ENCODE results near the gene MAML3. TPM values are rescaled to one million over a fixed set of nuclear protein-coding genes. Genes with fewer than 3 reads are reported as not detected.

The MAML3 gene
- total RNA-seq, 1 donor from 2014 or later: 59.4 TPM

DNA sequence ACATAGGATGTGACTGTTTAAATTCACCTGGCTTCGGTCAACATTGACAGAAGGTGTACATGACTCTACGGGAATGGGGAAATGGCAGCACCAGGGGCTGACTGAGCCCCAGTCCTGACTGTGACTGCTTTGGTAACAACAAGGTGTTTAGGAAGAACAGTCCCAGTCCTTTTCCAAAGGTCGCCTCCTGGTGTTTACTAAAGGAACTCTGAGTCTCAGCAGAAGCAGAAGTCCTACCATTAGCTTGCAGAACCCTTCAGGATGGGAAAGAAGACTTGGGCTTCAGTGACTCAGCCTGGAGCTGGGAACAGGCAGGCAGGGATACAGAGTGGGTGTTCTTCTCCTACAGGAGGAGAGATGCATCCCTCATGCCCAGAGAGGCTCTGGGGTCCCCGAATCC, 385.1 kb downstream of the MAML3 start:
- TF ChIP-seq, protein P1, sequence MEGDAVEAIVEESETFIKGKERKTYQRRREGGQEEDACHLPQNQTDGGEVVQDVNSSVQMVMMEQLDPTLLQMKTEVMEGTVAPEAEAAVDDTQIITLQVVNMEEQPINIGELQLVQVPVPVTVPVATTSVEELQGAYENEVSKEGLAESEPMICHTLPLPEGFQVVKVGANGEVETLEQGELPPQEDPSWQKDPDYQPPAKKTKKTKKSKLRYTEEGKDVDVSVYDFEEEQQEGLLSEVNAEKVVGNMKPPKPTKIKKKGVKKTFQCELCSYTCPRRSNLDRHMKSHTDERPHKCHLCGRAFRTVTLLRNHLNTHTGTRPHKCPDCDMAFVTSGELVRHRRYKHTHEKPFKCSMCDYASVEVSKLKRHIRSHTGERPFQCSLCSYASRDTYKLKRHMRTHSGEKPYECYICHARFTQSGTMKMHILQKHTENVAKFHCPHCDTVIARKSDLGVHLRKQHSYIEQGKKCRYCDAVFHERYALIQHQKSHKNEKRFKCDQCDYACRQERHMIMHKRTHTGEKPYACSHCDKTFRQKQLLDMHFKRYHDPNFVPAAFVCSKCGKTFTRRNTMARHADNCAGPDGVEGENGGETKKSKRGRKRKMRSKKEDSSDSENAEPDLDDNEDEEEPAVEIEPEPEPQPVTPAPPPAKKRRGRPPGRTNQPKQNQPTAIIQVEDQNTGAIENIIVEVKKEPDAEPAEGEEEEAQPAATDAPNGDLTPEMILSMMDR (IDR thresholded peaks at IDR 0.05; ENCODE audit: partially characterized antibody, unreplicated experiment): peak; percentile 17
- Mint-ChIP-seq H3K4me3 (ENCODE audit: unreplicated experiment) (no peak overlapping the region), H3K9me3 (ENCODE audit: unreplicated experiment) (peaks cover 2% of the 10 kb centered on the region), H3K36me3 (ENCODE audit: unreplicated experiment) (no peaks in the 10 kb centered on the region), H3K4me1 (ENCODE audit: low read depth, unreplicated experiment) (peaks cover 28% of the 10 kb centered on the region), H3K27me3 (ENCODE audit: unreplicated experiment) (peaks cover 4% of the 10 kb centered on the region), H3K27ac (ENCODE audit: unreplicated experiment) (no peak overlapping the region)
- no peak for DNase-seq

DNA sequence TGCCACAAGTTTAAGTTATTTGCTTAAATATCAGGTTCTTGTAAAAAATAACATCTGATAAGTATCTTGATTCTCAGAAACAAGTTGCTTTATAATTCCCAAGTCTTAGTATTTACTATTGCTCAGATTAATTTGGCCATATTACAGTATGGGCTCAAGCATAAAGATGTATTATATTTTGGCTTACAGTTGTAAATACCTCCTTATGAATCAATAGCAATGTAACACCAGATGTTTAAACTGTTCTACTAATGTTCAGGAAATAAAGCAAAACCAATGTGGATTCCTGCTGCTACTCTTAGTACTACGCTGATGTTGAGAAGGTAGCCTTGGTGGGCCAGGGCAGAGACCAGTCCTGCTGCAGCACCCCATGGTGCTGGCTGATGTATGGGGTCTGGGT, 385.6 kb downstream of the MAML3 start:
- Mint-ChIP-seq H3K36me3 (ENCODE audit: unreplicated experiment) (no peaks in the 10 kb centered on the region), H3K9me3 (ENCODE audit: unreplicated experiment) (peaks cover 2% of the 10 kb centered on the region), H3K27me3 (ENCODE audit: unreplicated experiment) (peaks cover 4% of the 10 kb centered on the region), H3K27ac (ENCODE audit: unreplicated experiment) (no peak overlapping the region), H3K4me3 (ENCODE audit: unreplicated experiment) (no peak overlapping the region), H3K4me1 (ENCODE audit: low read depth, unreplicated experiment) (peaks cover 31% of the 10 kb centered on the region)
- TF ChIP-seq, protein P1 (IDR thresholded peaks at IDR 0.05; ENCODE audit: partially characterized antibody, unreplicated experiment): no peak
- DNase-seq: no peak

DNA sequence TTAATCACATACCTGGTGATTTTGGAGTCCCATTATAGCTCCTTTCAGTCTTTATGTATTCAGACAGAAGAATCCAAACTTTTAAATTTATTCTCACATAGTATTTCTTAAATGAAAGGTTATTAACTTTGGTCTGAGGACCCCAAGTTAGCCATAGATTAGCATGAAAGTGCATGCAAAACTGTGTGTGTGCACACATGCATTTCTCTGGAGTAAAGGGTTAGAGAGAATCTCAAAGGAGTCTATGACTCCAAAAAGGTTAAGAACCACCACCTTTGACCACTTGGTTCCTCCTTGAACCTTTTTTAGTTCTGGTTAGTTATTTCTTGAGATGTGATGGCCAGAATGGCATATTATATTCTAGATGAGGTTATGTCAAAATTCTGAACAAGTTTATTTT, 386.4 kb downstream of the MAML3 start:
- no peak for DNase-seq
- Mint-ChIP-seq H3K27ac (ENCODE audit: unreplicated experiment) (no peak overlapping the region), H3K4me3 (ENCODE audit: unreplicated experiment) (no peak overlapping the region)

DNA sequence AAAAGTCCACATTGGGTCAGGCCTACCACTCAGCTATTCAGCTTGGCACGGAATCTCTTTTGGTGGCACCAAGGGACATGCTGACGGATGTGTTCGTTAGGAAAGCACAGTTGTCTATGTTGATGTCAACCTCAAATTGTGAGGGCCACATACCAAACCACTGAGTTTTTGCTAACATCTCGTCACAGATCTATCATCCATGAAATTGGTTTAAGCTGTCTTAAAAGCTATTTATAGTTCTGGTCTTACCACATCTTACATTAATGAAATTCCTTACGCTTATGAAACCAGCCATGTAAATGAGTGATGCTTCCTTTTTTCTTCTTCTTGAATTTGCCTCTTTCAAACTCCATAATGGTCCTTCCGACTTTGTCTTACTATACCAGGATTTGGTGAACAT, 386.8 kb downstream of the MAML3 start:
- H3K27ac Mint-ChIP-seq (ENCODE audit: unreplicated experiment): no peak overlapping the region
- no peaks in the 10 kb centered on the region for H3K36me3 Mint-ChIP-seq (ENCODE audit: unreplicated experiment)
- peaks cover 38% of the 10 kb centered on the region for H3K4me1 Mint-ChIP-seq (ENCODE audit: low read depth, unreplicated experiment)
- TF ChIP-seq, protein P1 (IDR thresholded peaks at IDR 0.05; ENCODE audit: partially characterized antibody, unreplicated experiment): no peak
- H3K4me3 Mint-ChIP-seq (ENCODE audit: unreplicated experiment): no peak overlapping the region
- H3K9me3 Mint-ChIP-seq (ENCODE audit: unreplicated experiment): peaks cover 6% of the 10 kb centered on the region
- DNase-seq: no peak
- peaks cover 6% of the 10 kb centered on the region for H3K27me3 Mint-ChIP-seq (ENCODE audit: unreplicated experiment)

More for the DNA sequence above, 386.4 kb downstream of the MAML3 start:
- Mint-ChIP-seq H3K9me3 (ENCODE audit: unreplicated experiment) (peaks cover 2% of the 10 kb centered on the region), H3K4me1 (ENCODE audit: low read depth, unreplicated experiment) (peaks cover 34% of the 10 kb centered on the region), H3K36me3 (ENCODE audit: unreplicated experiment) (no peaks in the 10 kb centered on the region), H3K27me3 (ENCODE audit: unreplicated experiment) (peaks cover 6% of the 10 kb centered on the region)
- TF ChIP-seq, protein P1 (IDR thresholded peaks at IDR 0.05; ENCODE audit: partially characterized antibody, unreplicated experiment): no peak

DNA sequence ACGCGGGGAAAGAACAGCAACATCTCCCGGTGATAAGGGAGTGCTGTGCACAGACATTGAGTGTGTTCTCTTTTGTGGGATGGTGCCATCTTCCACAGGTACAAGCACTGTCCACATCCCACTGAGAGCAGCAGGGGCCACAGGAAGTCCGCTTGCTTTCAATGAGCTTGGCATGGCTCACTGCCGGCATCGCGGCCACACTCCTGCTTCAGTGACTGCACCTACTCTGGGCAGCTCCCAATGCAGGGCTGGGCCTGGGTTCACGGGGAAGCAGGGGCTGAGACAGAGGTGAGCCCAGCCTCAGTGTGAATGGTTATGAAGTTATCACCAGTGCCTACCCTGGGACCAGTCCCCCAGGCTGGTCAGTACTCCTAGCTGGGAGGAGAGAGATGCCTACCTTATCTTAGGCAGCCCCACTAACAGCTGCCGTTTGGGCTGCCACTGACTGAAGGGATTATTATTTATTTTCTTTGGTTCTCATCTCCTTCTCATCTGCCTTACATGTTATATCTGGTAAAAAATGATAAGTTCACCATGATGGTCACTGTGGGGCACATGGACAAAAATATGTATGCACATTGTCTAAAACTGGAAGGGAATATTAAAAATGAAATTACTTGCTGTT, 389.2 kb downstream of the MAML3 start:
- peaks cover 11% of the 10 kb centered on the region for H3K9me3 Mint-ChIP-seq (ENCODE audit: unreplicated experiment)
- H3K4me1 Mint-ChIP-seq (ENCODE audit: low read depth, unreplicated experiment): peaks cover 46% of the 10 kb centered on the region
- peak overlapping the region; percentile 89 for H3K27ac Mint-ChIP-seq (ENCODE audit: unreplicated experiment)
- TF ChIP-seq, protein P1 (IDR thresholded peaks at IDR 0.05; ENCODE audit: partially characterized antibody, unreplicated experiment): no peak
- H3K27me3 Mint-ChIP-seq (ENCODE audit: unreplicated experiment): peaks cover 5% of the 10 kb centered on the region
- no peaks in the 10 kb centered on the region for H3K36me3 Mint-ChIP-seq (ENCODE audit: unreplicated experiment)
- peak overlapping the region; percentile 58 for H3K4me3 Mint-ChIP-seq (ENCODE audit: unreplicated experiment)
- no peak for DNase-seq
